Effector memory CD4-positive, alpha-beta T cell (primary cell): ENCODE measurements around the gene PLCXD1.
"Not testable (repeated sequence)": the region's sequence is repeated elsewhere in the genome, so short reads cannot be mapped to it uniquely, and the experiment has no call there.

Source experiments
- DNase-seq, 3 donors: peaks; one replicate each; pipeline ENCODE4 v3.0.0-alpha.2; 2020
- H3K27ac ChIP-seq: 2 replicates; pipeline ENCODE4 v1.7.0; 2013; ENCODE audit warnings: mild to moderate bottlenecking, low read length, moderate library complexity; ENCODE audit not compliant: insufficient read depth, poor library complexity, severe bottlenecking
- H3K27me3 ChIP-seq: replicated peaks from 2 replicates; pipeline ENCODE4 v1.7.0; 2013; ENCODE audit warnings: mild to moderate bottlenecking, low read length; ENCODE audit not compliant: insufficient read depth, control insufficient read depth, poor library complexity, severe bottlenecking
- H3K36me3 ChIP-seq: 2 replicates; pipeline ENCODE4 v1.7.0; 2013; ENCODE audit warnings: mild to moderate bottlenecking, low read length, moderate library complexity; ENCODE audit not compliant: control insufficient read depth, insufficient read depth
- H3K4me1 ChIP-seq: 2 replicates; pipeline ENCODE4 v1.7.0; 2013; ENCODE audit warnings: low read length, mild to moderate bottlenecking; ENCODE audit not compliant: control insufficient read depth, insufficient read depth, poor library complexity, severe bottlenecking
- H3K4me3 ChIP-seq: 2 replicates; pipeline ENCODE4 v1.7.0; 2013; ENCODE audit warnings: low read length, low read depth, mild to moderate bottlenecking; ENCODE audit not compliant: insufficient read depth, poor library complexity, severe bottlenecking
- H3K9me3 ChIP-seq: 2 replicates; pipeline ENCODE4 v1.7.0; 2013; ENCODE audit warnings: mild to moderate bottlenecking, low read length, moderate library complexity; ENCODE audit not compliant: control insufficient read depth

Gene PLCXD1

GRCh38 chrX:262381-262909 is 18.7 kb upstream of the PLCXD1 start:
- H3K27ac ChIP-seq = no peak overlapping the region
- H3K4me3 ChIP-seq = no peak overlapping the region
- no peaks in the 10 kb centered on the region for H3K36me3 ChIP-seq
- no peaks in the 10 kb centered on the region for H3K4me1 ChIP-seq
- no peaks in the 10 kb centered on the region for H3K9me3 ChIP-seq
- H3K27me3 ChIP-seq = no peaks in the 10 kb centered on the region
- DNase-seq = no peak

- DNase-seq, H3K9me3 ChIP-seq, H3K27me3 ChIP-seq, H3K36me3 ChIP-seq, H3K4me1 ChIP-seq, H3K27ac ChIP-seq, H3K4me3 ChIP-seq: not testable (repeated sequence)
Observed at GRCh38 chrX:264006-264405, 17.2 kb upstream of the PLCXD1 start.

GRCh38 chrX:264634-265455 is 16.3 kb upstream of the PLCXD1 start:
- H3K36me3 ChIP-seq = no peaks in the 10 kb centered on the region
- H3K4me3 ChIP-seq = no peak overlapping the region
- H3K9me3 ChIP-seq = no peaks in the 10 kb centered on the region
- no peak overlapping the region for H3K27ac ChIP-seq
- no peaks in the 10 kb centered on the region for H3K4me1 ChIP-seq
- DNase-seq = no peak
- H3K27me3 ChIP-seq = no peaks in the 10 kb centered on the region

GRCh38 chrX:265502-265901 is 15.7 kb upstream of the PLCXD1 start:
- Histone ChIP-seq H3K4me3 (no peak overlapping the region), H3K27ac (no peak overlapping the region), H3K9me3 (no peaks in the 10 kb centered on the region), H3K4me1 (no peaks in the 10 kb centered on the region), H3K36me3 (no peaks in the 10 kb centered on the region), H3K27me3 (no peaks in the 10 kb centered on the region)
- DNase-seq = no peak

GRCh38 chrX:267771-268261 is 13.4 kb upstream of the PLCXD1 start:
- Histone ChIP-seq H3K4me3 (no peak overlapping the region), H3K4me1 (no peaks in the 10 kb centered on the region), H3K27ac (no peak overlapping the region), H3K27me3 (no peaks in the 10 kb centered on the region), H3K9me3 (no peaks in the 10 kb centered on the region), H3K36me3 (no peaks in the 10 kb centered on the region)
- no peak for DNase-seq

- no peak overlapping the region for H3K4me3 ChIP-seq
Observed at GRCh38 chrX:270848-271367, 10.3 kb upstream of the PLCXD1 start.

GRCh38 chrX:274904-275475 is 6.2 kb upstream of the PLCXD1 start:
- H3K27ac ChIP-seq = no peak overlapping the region
- no peak for DNase-seq

More at GRCh38 chrX:270848-271367, 10.3 kb upstream of the PLCXD1 start:
- Histone ChIP-seq H3K36me3 (no peaks in the 10 kb centered on the region), H3K27ac (no peak overlapping the region), H3K9me3 (no peaks in the 10 kb centered on the region), H3K27me3 (no peaks in the 10 kb centered on the region), H3K4me1 (peaks cover 7% of the 10 kb centered on the region)
- DNase-seq = no peak

GRCh38 chrX:275476-275966 is 5.7 kb upstream of the PLCXD1 start:
- Histone ChIP-seq H3K36me3 (no peaks in the 10 kb centered on the region), H3K27ac (no peak overlapping the region), H3K9me3 (no peaks in the 10 kb centered on the region), H3K4me1 (peaks cover 16% of the 10 kb centered on the region), H3K4me3 (peak overlapping the region; percentile 71), H3K27me3 (no peaks in the 10 kb centered on the region)
- DNase-seq = no peak

More at GRCh38 chrX:274904-275475, 6.2 kb upstream of the PLCXD1 start:
- H3K4me1 ChIP-seq = peaks cover 16% of the 10 kb centered on the region
- no peak overlapping the region for H3K4me3 ChIP-seq
- no peaks in the 10 kb centered on the region for H3K36me3 ChIP-seq
- no peaks in the 10 kb centered on the region for H3K9me3 ChIP-seq
- H3K27me3 ChIP-seq = no peaks in the 10 kb centered on the region

GRCh38 chrX:275967-276580 is 5.1 kb upstream of the PLCXD1 start:
- Histone ChIP-seq H3K4me3 (peak overlapping the region; percentile 71), H3K9me3 (no peaks in the 10 kb centered on the region), H3K36me3 (no peaks in the 10 kb centered on the region), H3K27me3 (no peaks in the 10 kb centered on the region), H3K27ac (no peak overlapping the region), H3K4me1 (peaks cover 16% of the 10 kb centered on the region)
- DNase-seq = peak; percentile 28 to 47 (median 32)
